HG02798 (cell line): Measurements from ENCODE around the gene RETREG3.

Source experiments
- ATAC-seq: cut with Tn5 transposase; IDR thresholded peaks from one replicate; pipeline ENCODE4 v1.9.1; 2021; ENCODE audit warnings: mild to moderate bottlenecking; ENCODE audit not compliant: unreplicated experiment, poor library complexity

Gene RETREG3

DNA sequence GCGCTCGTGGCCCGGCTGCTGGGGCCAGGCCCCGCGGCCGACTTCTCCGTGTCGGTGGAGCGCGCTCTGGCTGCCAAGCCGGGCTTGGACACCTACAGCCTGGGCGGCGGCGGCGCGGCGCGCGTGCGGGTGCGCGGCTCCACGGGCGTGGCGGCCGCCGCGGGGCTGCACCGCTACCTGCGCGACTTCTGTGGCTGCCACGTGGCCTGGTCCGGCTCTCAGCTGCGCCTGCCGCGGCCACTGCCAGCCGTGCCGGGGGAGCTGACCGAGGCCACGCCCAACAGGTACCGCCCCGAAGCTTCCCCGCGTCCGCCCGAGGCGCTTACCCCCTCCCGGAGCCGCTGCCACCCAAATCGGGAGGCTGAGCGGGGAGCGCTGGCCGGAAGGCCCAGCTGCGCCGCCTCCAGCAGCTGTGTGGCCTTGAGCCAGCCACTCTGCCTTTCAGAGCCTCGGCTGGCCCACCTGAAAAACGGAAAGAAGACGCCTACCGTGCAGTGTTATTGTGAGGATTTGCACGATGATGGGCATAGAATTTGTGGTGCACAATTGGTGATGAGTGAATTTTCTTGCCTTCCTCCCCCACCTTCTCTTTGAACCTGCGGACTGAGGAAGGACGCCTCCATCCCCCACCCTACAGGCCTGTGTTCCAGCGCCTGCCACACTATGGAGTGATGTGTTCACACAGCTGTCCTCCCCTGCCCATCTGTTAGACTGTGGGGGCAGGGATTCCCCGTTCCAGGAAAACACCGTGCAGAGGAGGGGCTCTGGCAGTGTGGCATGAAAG lies 72.6 kb downstream of the RETREG3 start:
- ATAC-seq, result peak; percentile 73

DNA sequence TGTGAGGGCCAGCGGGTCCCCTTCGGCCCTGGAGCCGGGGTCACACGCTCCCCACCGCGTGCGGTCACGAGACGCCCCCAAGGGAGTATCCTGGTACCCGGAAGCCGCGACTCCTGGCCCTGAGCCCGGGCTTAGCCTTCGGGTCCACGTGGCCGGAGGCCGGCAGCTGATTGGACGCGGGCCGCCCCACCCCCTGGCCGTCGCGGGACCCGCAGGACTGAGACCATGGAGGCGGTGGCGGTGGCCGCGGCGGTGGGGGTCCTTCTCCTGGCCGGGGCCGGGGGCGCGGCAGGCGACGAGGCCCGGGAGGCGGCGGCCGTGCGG lies 73.2 kb downstream of the RETREG3 start, which contains the start of gene NAGLU:
TSS of gene NAGLU (plus strand) at position 194 of the 324 bp plus-strand sequence. CDS start at position 226, 32 bp downstream.
- peak; percentile 94 for ATAC-seq

DNA sequence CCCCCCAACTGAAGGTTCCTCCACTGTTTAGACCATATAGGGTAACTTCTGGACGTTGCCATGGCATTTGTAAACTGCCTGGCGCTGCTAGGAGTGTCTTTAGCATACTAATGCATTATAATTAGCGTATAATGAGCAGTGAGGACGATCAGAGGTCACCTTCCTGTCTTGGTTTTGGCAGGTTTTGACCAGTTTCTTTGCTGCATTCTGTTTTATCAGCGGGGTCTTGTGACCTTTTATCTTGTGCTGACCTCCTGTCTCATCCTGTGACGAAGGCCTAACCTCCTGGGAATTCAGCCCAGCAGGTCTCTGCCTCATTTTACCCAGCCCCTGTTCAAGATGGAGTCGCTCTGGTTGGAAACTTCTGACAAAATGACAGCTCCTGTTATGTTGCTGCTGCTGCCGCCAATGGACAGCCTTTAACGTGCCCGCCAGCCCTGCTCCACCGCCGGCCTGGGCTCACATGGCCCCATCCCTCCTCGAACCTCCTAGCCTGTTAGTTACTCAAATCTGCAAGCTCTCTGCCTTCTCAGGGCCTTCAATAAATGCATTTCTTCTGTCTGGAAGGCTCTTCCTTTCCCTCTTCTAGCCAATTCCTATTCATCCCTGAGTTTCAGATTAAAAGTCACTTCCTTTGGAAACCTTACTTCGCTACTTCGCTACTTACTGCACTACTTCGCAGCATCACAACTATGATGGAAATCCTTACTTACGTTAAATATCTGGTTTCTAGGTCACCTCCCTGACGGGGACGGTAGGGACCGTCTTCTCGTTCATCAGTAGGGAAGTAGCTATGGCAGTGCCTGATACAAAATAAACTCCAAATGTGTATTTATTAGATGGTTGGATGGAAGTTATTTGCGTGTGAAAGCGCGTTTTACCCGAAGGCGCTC lies 73.8 kb downstream of the RETREG3 start:
- no peak for ATAC-seq

DNA sequence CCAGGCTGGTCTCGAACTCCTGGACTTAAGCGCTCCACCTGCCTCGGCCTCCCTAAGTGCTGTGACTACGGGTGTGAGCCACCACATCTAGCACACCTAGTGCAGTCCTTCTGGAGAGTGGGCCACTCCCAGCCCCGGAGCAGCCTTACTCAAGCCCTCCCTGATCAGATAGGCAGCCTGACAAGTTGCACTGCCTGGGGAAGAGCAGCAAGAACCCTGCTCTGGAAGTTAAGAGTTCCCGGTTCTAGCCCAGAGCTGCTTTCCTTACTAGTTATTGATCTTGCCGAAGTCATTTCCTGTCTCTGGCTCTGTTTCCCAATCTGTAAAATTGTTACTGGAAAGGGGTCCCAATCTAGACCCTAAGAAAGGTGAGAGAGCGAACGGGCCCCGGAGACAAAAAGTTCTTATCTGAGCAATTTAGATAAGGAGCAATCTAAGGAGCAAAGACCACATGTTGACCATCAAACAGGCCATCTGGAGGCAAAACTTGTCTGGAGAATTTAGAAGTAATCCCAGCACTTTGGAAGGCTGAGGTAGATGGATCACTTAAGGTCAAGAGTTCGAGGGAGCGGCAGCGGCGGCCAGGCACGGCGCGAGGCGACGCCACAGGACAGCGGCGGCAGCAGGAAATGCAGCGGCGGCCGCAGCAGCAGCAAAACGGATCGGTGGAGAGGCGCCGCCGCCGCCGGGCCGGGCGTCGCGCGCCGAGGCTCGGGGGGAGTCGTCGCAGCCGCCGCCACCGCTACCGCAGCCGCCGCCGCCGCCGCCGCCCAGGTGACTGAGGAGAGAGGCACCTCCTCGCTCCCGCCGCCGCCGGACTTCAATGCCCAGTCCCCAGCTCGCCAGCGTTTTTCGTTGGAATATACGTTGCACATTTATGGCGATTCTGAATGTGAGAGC lies 77.5 kb downstream of the RETREG3 start:
- no peak for ATAC-seq

- no peak for ATAC-seq
Measured at GRCh38 chr17:42530952-42531454, 78.2 kb downstream of the RETREG3 start.
